Measurements from ENCODE around the gene FABP2. TPM values are rescaled to one million over a fixed set of nuclear protein-coding genes. Genes with fewer than 3 reads are reported as not detected.
A peak's percentile ranks its signal among the peaks of the same experiment; 100 is the strongest.

The FABP2 gene
- total RNA-seq, 1 experiment from 2014 or later = not detected

DNA sequence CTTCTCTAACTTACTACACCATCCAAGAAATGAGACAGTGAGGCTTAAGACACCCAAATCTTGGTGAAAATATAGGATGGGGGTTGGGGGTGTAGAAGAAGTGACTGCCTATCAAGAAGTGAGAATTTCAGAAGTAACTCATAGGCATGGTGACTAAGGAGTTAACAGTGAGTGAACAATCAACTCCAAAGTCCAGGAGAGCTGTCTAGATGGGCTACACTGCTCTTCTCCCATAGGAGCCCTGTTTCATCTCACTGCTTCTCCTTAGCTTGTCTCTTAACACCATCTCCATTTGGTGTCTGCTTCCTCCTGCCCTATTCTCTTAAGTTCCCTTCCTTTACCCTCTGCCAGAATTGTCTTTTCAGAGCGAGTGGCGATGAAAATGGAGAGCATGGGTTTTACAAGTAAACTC, 22.7 kb downstream of the FABP2 start:
- CTCF ChIA-PET = interaction anchor here (0.6 kb wide), 1 partner anchor 544 kb away, joined by 3 read pairs; no protein-coding TSS in a partner anchor

DNA sequence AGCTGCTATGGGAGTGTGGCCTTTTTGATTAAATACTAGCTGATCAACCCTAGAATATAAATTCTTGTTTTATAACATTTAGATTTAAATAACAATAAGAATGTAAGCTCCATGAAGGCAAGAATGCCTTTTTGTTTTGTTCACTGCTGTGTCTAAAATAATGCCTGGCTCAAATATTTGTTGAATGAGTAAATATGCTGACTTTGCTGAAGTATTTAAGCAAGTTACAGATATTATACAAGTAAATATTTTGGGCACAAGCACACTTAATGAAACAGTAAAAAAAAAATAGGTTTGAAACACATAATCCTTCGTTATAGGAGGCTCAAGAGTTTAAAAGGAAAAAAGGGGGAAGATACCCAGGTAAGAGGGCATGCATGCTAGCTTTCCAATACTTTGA, 24.1 kb downstream of the FABP2 start:
- DNase-seq (ENCODE audit: low spot score) = no peak
- H3K27me3 ChIP-seq (replicated peaks; ENCODE audit: insufficient read depth, low read depth, low read length, poor library complexity) = no peaks in the 10 kb centered on the region
- CTCF ChIA-PET = no interaction called here
- H3K27ac ChIP-seq (ENCODE audit: low read depth, low read length, poor library complexity, severe bottlenecking) = no peak overlapping the region
- TF ChIP-seq, protein P1, sequence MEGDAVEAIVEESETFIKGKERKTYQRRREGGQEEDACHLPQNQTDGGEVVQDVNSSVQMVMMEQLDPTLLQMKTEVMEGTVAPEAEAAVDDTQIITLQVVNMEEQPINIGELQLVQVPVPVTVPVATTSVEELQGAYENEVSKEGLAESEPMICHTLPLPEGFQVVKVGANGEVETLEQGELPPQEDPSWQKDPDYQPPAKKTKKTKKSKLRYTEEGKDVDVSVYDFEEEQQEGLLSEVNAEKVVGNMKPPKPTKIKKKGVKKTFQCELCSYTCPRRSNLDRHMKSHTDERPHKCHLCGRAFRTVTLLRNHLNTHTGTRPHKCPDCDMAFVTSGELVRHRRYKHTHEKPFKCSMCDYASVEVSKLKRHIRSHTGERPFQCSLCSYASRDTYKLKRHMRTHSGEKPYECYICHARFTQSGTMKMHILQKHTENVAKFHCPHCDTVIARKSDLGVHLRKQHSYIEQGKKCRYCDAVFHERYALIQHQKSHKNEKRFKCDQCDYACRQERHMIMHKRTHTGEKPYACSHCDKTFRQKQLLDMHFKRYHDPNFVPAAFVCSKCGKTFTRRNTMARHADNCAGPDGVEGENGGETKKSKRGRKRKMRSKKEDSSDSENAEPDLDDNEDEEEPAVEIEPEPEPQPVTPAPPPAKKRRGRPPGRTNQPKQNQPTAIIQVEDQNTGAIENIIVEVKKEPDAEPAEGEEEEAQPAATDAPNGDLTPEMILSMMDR (conservative IDR thresholded peaks at IDR 0.05; ENCODE audit: low read depth, low read length) = no peak
- no peak for TF ChIP-seq EZH2 (IDR thresholded peaks at IDR 0.05; ENCODE audit: borderline replicate concordance, low read depth, low read length, poor library complexity, severe bottlenecking)
- BruUV-seq (replicated peaks) = no TSS peak
- intact Hi-C loops (cut with micrococcal nuclease; ENCODE audit: unreplicated experiment) = no loop called here
- no peak overlapping the region for H3K4me3 ChIP-seq (ENCODE audit: low read depth, low read length, poor library complexity, severe bottlenecking)
- POLR2A ChIA-PET (ENCODE audit: low non-redundant PET) = no interaction called here
- H3K36me3 ChIP-seq (ENCODE audit: insufficient read depth, low read length, poor library complexity, severe bottlenecking) = peaks cover 15% of the 10 kb centered on the region
- peaks cover 10% of the 10 kb centered on the region for H3K4me1 ChIP-seq (ENCODE audit: insufficient read depth, low read length, poor library complexity, severe bottlenecking)
- no peaks in the 10 kb centered on the region for H3K9me3 ChIP-seq (ENCODE audit: low read depth, low read length, poor library complexity, severe bottlenecking)

More for the DNA sequence above, 22.7 kb downstream of the FABP2 start:
- no peaks in the 10 kb centered on the region for H3K9me3 ChIP-seq (ENCODE audit: low read depth, low read length, poor library complexity, severe bottlenecking)
- TF ChIP-seq EZH2 (IDR thresholded peaks at IDR 0.05; ENCODE audit: borderline replicate concordance, low read depth, low read length, poor library complexity, severe bottlenecking) = no peak
- TF ChIP-seq, protein P1 (conservative IDR thresholded peaks at IDR 0.05; ENCODE audit: low read depth, low read length) = no peak
- peak overlapping the region; percentile 51 for H3K27ac ChIP-seq (ENCODE audit: low read depth, low read length, poor library complexity, severe bottlenecking)
- no peaks in the 10 kb centered on the region for H3K27me3 ChIP-seq (replicated peaks; ENCODE audit: insufficient read depth, low read depth, low read length, poor library complexity)
- BruUV-seq (replicated peaks) = no TSS peak
- peak overlapping the region; percentile 62 for H3K4me3 ChIP-seq (ENCODE audit: low read depth, low read length, poor library complexity, severe bottlenecking)
- peak; percentile 3 for DNase-seq (ENCODE audit: low spot score)
- H3K4me1 ChIP-seq (ENCODE audit: insufficient read depth, low read length, poor library complexity, severe bottlenecking) = peaks cover 10% of the 10 kb centered on the region
- intact Hi-C loops (cut with micrococcal nuclease; ENCODE audit: unreplicated experiment) = no loop called here
- POLR2A ChIA-PET (ENCODE audit: low non-redundant PET) = no interaction called here
- H3K36me3 ChIP-seq (ENCODE audit: insufficient read depth, low read length, poor library complexity, severe bottlenecking) = peaks cover 15% of the 10 kb centered on the region

- H3K9me3 ChIP-seq (ENCODE audit: low read depth, low read length, poor library complexity, severe bottlenecking) = no peaks in the 10 kb centered on the region
Observed at GRCh38 chr4:119296356-119296755, 25.6 kb downstream of the FABP2 start.

DNA sequence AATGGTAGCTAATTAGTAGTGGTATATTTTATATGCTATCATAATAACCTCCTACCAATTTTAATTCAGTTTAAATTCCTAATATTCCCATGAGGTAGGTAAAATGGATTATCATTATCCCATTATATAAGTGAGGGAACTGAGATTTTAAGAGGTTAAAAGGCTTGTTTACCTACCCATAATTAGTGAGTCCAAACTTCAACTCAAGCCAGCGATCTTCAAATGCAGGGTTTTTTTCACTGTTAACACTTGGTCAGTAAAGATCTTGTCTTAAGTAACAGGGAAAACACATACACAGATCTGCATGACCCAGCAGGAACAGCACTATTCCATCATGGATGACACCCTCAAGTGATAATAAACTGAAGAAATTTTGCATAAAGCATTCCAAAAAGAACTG, 31.3 kb downstream of the FABP2 start:
- DNase-seq (ENCODE audit: low spot score) = no peak
- Histone ChIP-seq H3K4me1 (ENCODE audit: insufficient read depth, low read length, poor library complexity, severe bottlenecking) (peaks cover 8% of the 10 kb centered on the region), H3K36me3 (ENCODE audit: insufficient read depth, low read length, poor library complexity, severe bottlenecking) (no peaks in the 10 kb centered on the region), H3K27me3 (replicated peaks; ENCODE audit: insufficient read depth, low read depth, low read length, poor library complexity) (no peaks in the 10 kb centered on the region), H3K9me3 (ENCODE audit: low read depth, low read length, poor library complexity, severe bottlenecking) (no peaks in the 10 kb centered on the region), H3K27ac (ENCODE audit: low read depth, low read length, poor library complexity, severe bottlenecking) (no peak overlapping the region), H3K4me3 (ENCODE audit: low read depth, low read length, poor library complexity, severe bottlenecking) (no peak overlapping the region)
- ChIA-PET CTCF (no interaction called here), POLR2A (ENCODE audit: low non-redundant PET) (no interaction called here)
- BruUV-seq (replicated peaks) = no TSS peak
- TF ChIP-seq, protein P1 (conservative IDR thresholded peaks at IDR 0.05; ENCODE audit: low read depth, low read length) = no peak
- no peak for TF ChIP-seq EZH2 (IDR thresholded peaks at IDR 0.05; ENCODE audit: borderline replicate concordance, low read depth, low read length, poor library complexity, severe bottlenecking)
- intact Hi-C loops (cut with micrococcal nuclease; ENCODE audit: unreplicated experiment) = no loop called here

More at GRCh38 chr4:119296356-119296755, 25.6 kb downstream of the FABP2 start:
- no peak for TF ChIP-seq EZH2 (IDR thresholded peaks at IDR 0.05; ENCODE audit: borderline replicate concordance, low read depth, low read length, poor library complexity, severe bottlenecking)
- no peak overlapping the region for H3K4me3 ChIP-seq (ENCODE audit: low read depth, low read length, poor library complexity, severe bottlenecking)
- DNase-seq (ENCODE audit: low spot score) = no peak
- H3K27ac ChIP-seq (ENCODE audit: low read depth, low read length, poor library complexity, severe bottlenecking) = no peak overlapping the region
- no TSS peak for BruUV-seq (replicated peaks)
- peaks cover 15% of the 10 kb centered on the region for H3K36me3 ChIP-seq (ENCODE audit: insufficient read depth, low read length, poor library complexity, severe bottlenecking)
- intact Hi-C loops (cut with micrococcal nuclease; ENCODE audit: unreplicated experiment) = no loop called here
- ChIA-PET CTCF (no interaction called here), POLR2A (ENCODE audit: low non-redundant PET) (no interaction called here)
- peaks cover 10% of the 10 kb centered on the region for H3K4me1 ChIP-seq (ENCODE audit: insufficient read depth, low read length, poor library complexity, severe bottlenecking)
- H3K27me3 ChIP-seq (replicated peaks; ENCODE audit: insufficient read depth, low read depth, low read length, poor library complexity) = no peaks in the 10 kb centered on the region

All from A673 (cell line).